ENCODE measurements around the gene FBXO22.

Gene FBXO22

GRCh38 chr15:75925440-75925839, 21.8 kb downstream of the FBXO22 start:
- no peak for DNase-seq (ENCODE audit: low spot score)
- TF ChIP-seq, protein P1, sequence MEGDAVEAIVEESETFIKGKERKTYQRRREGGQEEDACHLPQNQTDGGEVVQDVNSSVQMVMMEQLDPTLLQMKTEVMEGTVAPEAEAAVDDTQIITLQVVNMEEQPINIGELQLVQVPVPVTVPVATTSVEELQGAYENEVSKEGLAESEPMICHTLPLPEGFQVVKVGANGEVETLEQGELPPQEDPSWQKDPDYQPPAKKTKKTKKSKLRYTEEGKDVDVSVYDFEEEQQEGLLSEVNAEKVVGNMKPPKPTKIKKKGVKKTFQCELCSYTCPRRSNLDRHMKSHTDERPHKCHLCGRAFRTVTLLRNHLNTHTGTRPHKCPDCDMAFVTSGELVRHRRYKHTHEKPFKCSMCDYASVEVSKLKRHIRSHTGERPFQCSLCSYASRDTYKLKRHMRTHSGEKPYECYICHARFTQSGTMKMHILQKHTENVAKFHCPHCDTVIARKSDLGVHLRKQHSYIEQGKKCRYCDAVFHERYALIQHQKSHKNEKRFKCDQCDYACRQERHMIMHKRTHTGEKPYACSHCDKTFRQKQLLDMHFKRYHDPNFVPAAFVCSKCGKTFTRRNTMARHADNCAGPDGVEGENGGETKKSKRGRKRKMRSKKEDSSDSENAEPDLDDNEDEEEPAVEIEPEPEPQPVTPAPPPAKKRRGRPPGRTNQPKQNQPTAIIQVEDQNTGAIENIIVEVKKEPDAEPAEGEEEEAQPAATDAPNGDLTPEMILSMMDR (IDR thresholded peaks at IDR 0.05; ENCODE audit: borderline replicate concordance, control extremely low read depth, extremely low read depth, insufficient read depth, missing control alignments), result no peak
- in situ Hi-C loops (cut with MboI; ENCODE audit: low sequenced_read_pairs, unreplicated experiment), result no loop called here

DNA sequence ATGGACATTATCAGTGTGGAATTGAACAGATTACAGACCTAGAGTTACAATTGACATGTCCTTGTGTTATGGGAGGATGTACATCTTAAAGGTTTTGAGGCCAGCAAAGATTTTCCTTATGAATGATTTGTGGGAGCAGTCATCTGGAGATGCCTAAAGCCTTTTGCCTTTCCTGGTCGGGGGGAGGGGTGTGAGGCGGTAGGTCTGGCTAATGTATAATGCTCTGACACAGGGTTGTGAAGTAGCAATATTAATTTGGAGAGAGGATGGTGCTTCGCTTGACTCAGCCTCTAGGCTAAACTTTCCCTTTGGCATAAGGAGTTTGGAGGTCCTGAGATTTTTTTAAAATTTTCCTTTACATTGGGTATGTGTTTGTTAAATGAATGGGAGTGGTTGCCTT, 23.3 kb downstream of the FBXO22 start:
- in situ Hi-C loops (cut with MboI; ENCODE audit: low sequenced_read_pairs, unreplicated experiment), result no loop called here
- no peak for DNase-seq (ENCODE audit: low spot score)
- TF ChIP-seq, protein P1 (IDR thresholded peaks at IDR 0.05; ENCODE audit: borderline replicate concordance, control extremely low read depth, extremely low read depth, insufficient read depth, missing control alignments), result no peak

DNA sequence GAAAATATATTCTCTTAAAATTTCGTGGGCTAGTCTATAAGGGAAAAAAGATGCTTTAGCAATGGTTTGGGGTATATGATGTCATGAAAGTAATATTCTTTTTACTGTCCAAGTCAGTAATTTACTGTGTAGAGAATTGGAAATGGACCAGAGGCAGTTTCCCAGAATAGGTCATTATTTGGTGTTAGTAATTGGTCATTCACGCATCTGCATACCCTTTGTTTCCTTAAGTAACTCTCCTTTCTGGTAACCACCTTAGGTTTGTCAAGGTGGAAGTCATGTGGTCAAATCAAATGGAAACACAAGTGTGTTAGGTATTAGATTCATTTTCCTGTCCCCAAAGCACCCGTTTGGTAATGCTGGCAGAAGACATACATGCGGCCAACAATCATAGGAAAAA, 23.9 kb downstream of the FBXO22 start:
- in situ Hi-C loops (cut with MboI; ENCODE audit: low sequenced_read_pairs, unreplicated experiment), result no loop called here
- TF ChIP-seq, protein P1 (IDR thresholded peaks at IDR 0.05; ENCODE audit: borderline replicate concordance, control extremely low read depth, extremely low read depth, insufficient read depth, missing control alignments), result no peak
- no peak for DNase-seq (ENCODE audit: low spot score)

DNA sequence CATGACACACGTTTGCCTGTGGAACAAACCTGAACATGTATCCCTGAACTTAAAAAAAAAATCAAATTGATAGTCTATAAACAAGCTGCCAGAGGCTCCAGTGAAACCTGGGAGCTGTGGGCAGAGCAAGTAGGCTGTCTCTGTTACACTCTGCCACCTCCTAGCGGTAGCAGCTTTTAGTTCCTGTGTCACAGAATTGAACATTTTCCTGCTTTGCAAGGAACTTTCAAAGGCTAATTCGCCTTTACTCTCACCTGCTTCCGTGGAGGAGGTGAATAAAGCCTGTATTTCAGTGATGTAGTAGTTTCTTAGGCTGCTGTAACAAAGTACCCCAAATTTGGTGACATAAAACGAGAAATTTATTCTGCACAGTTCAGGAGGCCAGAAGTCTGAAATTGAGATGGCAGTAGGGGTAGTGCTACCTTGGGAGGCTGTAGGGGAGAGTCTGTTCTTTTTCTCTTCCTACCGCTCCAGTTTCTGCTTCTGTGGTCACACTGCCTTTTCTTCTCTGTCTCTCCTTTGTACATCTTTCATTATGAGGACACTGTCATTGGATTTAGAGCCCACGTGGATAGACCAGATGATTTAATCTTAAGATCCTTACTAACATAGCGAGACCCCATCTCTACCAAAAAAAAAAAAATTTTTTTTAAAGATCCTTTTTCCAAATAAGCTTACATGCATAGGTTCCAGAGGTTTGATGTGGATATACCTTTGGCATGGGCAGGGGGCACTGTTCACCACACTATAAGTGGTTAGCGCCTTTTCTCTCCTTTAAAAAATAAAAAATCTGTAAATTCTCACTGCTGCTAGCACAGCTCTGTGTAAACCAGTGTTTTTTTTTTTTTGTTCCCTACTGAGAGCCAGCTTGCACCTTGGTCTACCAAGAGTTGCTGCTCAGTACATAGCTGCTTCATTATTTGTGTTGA, 25.3 kb downstream of the FBXO22 start:
- DNase-seq (ENCODE audit: low spot score), result no peak
- in situ Hi-C loops (cut with MboI; ENCODE audit: low sequenced_read_pairs, unreplicated experiment), result no loop called here

GRCh38 chr15:75929799-75930565, 26.3 kb downstream of the FBXO22 start:
- in situ Hi-C loops (cut with MboI; ENCODE audit: low sequenced_read_pairs, unreplicated experiment), result no loop called here
- TF ChIP-seq, protein P1 (IDR thresholded peaks at IDR 0.05; ENCODE audit: borderline replicate concordance, control extremely low read depth, extremely low read depth, insufficient read depth, missing control alignments), result no peak
- DNase-seq (ENCODE audit: low spot score), result no peak

More for the DNA sequence above, 25.3 kb downstream of the FBXO22 start:
- TF ChIP-seq, protein P1 (IDR thresholded peaks at IDR 0.05; ENCODE audit: borderline replicate concordance, control extremely low read depth, extremely low read depth, insufficient read depth, missing control alignments), result no peak

GRCh38 chr15:75930866-75931265, 27.2 kb downstream of the FBXO22 start:
- in situ Hi-C loops (cut with MboI; ENCODE audit: low sequenced_read_pairs, unreplicated experiment), result no loop called here
- DNase-seq (ENCODE audit: low spot score), result no peak
- TF ChIP-seq, protein P1 (IDR thresholded peaks at IDR 0.05; ENCODE audit: borderline replicate concordance, control extremely low read depth, extremely low read depth, insufficient read depth, missing control alignments), result no peak
